ENCODE results near the gene TXLNG. TPM values are rescaled to one million over a fixed set of nuclear protein-coding genes. Genes with fewer than 3 reads are reported as not detected.

TXLNG gene
- total RNA-seq: 5.5 and 8.2 TPM in 2 replicates

DNA sequence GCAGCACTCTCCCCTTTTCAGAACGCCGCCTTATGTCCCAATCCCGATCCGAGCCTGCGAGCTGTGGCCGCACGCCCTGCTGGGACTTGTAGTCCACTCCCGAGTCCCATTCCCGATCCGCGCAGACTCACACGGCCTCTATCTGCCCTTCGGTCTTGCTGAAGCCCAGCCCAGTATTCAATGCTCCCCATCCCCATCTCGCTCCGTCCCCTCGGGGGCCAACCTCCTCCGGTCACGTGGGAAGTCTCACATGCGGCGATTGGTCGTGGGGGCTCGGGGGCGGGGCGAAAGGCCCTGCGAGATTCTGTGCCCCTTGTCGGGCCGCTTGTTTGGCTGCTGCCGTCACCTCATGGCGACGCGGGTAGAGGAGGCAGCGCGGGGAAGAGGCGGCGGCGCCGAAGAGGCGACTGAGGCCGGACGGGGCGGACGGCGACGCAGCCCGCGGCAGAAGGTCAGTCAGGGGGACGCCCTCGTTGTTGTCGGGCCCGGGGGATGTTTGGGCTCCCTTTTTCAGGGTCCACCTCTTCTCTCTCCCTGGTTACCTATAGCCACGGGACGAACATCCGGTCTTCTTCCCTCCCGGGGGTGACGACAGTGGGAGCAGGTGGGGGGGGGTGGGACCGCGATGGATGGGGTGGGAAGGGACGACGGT lies at the start of gene TXLNG:
TSS of gene TXLNG (plus strand) at position 328 of the 652 bp plus-strand sequence. CDS start at position 350, 22 bp downstream.

DNA sequence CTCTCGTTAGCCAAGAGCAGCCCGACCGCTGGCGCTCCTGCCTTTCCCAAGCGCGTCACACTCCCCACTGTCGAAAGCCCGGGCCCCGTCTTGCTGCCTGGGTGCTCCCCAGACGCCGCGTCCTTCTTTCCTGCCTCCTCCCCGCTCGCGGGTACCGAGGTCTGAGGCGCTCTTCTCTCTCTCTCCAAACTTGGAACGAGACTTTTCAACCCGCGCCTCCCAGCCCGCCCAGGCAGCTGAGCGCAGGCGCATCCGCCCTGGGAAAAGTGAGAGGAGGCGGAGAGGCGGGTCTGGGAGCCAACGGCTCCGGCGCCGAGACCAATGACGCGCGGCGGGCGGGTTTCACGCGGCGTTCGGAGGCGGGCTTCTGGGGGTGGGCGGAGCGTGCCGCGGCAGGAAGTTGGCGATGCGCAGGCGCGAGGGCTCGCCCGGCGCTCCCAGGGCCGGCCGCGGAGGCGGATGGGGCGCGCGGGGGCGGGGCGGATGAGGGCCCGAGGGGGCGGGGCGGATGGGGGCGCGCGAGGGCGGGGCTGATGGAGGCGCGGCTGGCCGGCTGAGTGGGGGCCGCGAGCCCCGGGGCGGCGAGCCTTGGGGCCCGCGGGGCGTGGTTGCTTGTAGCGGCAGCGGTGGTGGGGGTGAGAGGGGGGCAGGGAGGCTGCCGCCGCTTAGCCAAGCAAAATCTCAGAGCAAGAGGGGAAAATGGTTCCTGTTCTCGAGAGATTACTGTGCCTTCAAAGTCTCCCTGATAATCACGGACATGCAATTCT lies 84.0 kb downstream of the TXLNG start, which contains the start of gene RBBP7:
TSS of gene RBBP7 (minus strand) at position 268 of the 767 bp plus-strand sequence. CDS start 309 bp downstream, outside the sequence.

Other genes starting within 250 kb of the TXLNG start
- gene S100G, start 136.3 kb upstream of the TXLNG start, total RNA-seq: not detected in 2 replicates
- 7.0 and 8.0 TPM in 2 replicates for gene CTPS2, start 73.8 kb upstream of the TXLNG start, total RNA-seq
- gene SYAP1, start 66.9 kb upstream of the TXLNG start, total RNA-seq: 33.6 and 53.3 TPM in 2 replicates
- gene RBBP7, start 83.9 kb downstream of the TXLNG start, total RNA-seq: 90.5 and 136 TPM in 2 replicates
- gene REPS2, start 160.2 kb downstream of the TXLNG start, total RNA-seq: 0.09 and 0.14 TPM in 2 replicates

All from smooth muscle cell of bladder (primary cell).